Body of pancreas (tissue), 4 donors: ENCODE measurements around the gene CRYBB3. TPM values are rescaled to one million over a fixed set of nuclear protein-coding genes. Genes with fewer than 3 reads are reported as not detected.

Experiments
- ATAC-seq: fragments of 150-250 bp; one replicate; pipeline ENCODE4 v1.9.1; 2016
- DNase-seq, 4 donors: peaks; one replicate each; pipeline ENCODE4 v3.0.0-alpha.2; 2019
- H3K27ac ChIP-seq, 4 donors: fragments of 200-600 bp; sonication (generic); 1 replicate in 3 of 4; 2 replicates in 1 of 4; pipeline versions ENCODE4 v1.5.1 to v1.6.1; 2016 to 2019; ENCODE audit warnings: mild to moderate bottlenecking in 1 of 4, mixed read lengths in 1 of 4, moderate library complexity in 1 of 4
- H3K27me3 ChIP-seq, 2 donors: fragments of 200-600 bp; sonication (generic); one replicate each; pipeline ENCODE4 v1.6.0; 2016; ENCODE audit warnings: mild to moderate bottlenecking in 1 of 2
- H3K36me3 ChIP-seq, 2 donors: fragments of 200-600 bp; sonication (generic); replicated peaks in 1 of 2; 2 replicates each; pipeline ENCODE4 v1.5.1; 2016; ENCODE audit warnings: low read depth in 2 of 2; ENCODE audit not compliant: insufficient read depth in 1 of 2
- H3K4me1 ChIP-seq: fragments of 200-600 bp; sonication (generic); one replicate; pipeline ENCODE4 v1.6.0; 2016
- H3K4me3 ChIP-seq, 2 donors: fragments of 200-600 bp; sonication (generic); 1 replicate in 1 of 2; 2 replicates in 1 of 2; pipeline ENCODE4 v1.5.1; 2016 to 2019
- H3K9me3 ChIP-seq, 3 donors: fragments of 200-600 bp; sonication (generic); 1 replicate in 2 of 3; 2 replicates in 1 of 3; pipeline ENCODE4 v1.5.1; 2016
- POLR2A ChIP-seq, 3 donors: fragments of 450-650 bp; IDR thresholded peaks; one replicate each; pipeline ENCODE4 v1.6.1; 2016; ENCODE audit warnings: antibody characterized with exemption in 3 of 3, mild to moderate bottlenecking in 2 of 3
- WGBS, 2 donors: methylation state at CpG; one replicate each; pipeline ENCODE4 v1.1.5; 2017; 5-methylcytosine and 5-hydroxymethylcytosine counted together
- intact Hi-C: fragments of 100-400 bp; cut with DNase I; formaldehyde crosslinking; loops from one replicate; pipeline ENCODE4 v1.15.1; 2023
- total RNA-seq, 2 donors: library from RNA; depleted of rRNA; stranded (reverse); fragments of >200 nt; gene quantifications; one replicate each; pipeline ENCODE4 v1.1.0, GENCODE V29; 2016
- TF ChIP-seq, protein P1 (sequence below), 7 experiments: fragments of 450-650 bp in 4 of 7; fragments of 200-600 bp in 3 of 7; sonication (generic) in 3 of 7; IDR thresholded peaks; one replicate each; pipeline ENCODE4 v1.5.1; 2016 to 2019; ENCODE audit warnings: antibody characterized with exemption in 7 of 7

CRYBB3 gene
- total RNA-seq, 2 donors from 2014 or later = not detected

DNA sequence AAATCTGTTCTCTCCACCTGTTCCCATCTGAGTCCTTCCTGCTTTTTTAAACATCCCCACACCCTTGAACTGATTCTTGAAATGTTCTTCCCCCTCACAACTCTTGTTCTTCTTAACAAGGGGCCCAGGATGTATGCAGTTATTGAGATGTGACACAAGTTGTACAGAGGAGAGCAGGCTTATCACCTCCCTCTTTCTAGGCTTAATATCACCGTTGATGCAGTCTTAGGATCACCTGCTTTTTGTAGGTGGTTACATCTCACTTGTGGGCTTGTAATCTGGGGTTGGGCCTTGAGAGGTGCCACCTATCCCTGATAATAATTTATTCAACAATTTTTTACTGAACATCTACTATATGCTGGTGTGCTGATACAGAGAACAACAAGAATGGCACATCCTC is 6.2 kb downstream of the CRYBB3 start:
- H3K27me3 ChIP-seq = no peaks in the 10 kb centered on the region
- DNase-seq = no peak
- 65 to 87% methylated on average over 1 of the region's 1 CpG for WGBS, 2 donors

DNA sequence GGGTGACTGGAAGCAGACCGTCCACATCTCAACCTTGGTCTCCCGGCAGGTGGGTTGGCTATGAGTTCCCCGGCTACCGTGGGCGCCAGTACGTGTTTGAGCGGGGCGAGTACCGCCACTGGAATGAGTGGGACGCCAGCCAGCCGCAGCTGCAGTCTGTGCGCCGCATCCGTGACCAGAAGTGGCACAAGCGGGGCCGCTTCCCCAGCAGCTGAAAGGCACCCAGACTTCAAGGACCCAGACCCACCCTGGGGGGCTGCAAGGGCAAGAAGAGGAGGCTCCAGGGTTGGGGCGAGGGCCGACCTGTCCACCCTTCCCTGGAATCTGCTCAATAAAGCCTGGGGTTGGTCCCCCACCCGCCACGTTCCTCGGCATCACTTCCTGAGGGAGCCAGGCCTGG is 7.3 kb downstream of the CRYBB3 start:
- DNase-seq (no peak), ATAC-seq (no peak)
- intact Hi-C loops = no loop called here
- H3K27ac ChIP-seq = no peak overlapping the region
- H3K27me3 ChIP-seq = no peaks in the 10 kb centered on the region
- H3K4me3 ChIP-seq = no peak overlapping the region
- WGBS, 2 donors = 84 to 96% methylated on average over 8 to 9 of the region's 21 CpGs
- H3K4me1 ChIP-seq = no peaks in the 10 kb centered on the region
- H3K36me3 ChIP-seq = no peaks in the 10 kb centered on the region
- TF ChIP-seq POLR2A (IDR thresholded peaks at IDR 0.05) = no peak
- TF ChIP-seq, protein P1, sequence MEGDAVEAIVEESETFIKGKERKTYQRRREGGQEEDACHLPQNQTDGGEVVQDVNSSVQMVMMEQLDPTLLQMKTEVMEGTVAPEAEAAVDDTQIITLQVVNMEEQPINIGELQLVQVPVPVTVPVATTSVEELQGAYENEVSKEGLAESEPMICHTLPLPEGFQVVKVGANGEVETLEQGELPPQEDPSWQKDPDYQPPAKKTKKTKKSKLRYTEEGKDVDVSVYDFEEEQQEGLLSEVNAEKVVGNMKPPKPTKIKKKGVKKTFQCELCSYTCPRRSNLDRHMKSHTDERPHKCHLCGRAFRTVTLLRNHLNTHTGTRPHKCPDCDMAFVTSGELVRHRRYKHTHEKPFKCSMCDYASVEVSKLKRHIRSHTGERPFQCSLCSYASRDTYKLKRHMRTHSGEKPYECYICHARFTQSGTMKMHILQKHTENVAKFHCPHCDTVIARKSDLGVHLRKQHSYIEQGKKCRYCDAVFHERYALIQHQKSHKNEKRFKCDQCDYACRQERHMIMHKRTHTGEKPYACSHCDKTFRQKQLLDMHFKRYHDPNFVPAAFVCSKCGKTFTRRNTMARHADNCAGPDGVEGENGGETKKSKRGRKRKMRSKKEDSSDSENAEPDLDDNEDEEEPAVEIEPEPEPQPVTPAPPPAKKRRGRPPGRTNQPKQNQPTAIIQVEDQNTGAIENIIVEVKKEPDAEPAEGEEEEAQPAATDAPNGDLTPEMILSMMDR (IDR thresholded peaks at IDR 0.05) = no peak
- no peaks in the 10 kb centered on the region for H3K9me3 ChIP-seq

More for the DNA sequence above, 6.2 kb downstream of the CRYBB3 start:
- Histone ChIP-seq H3K36me3 (no peaks in the 10 kb centered on the region), H3K4me1 (no peaks in the 10 kb centered on the region), H3K27ac (no peak overlapping the region), H3K9me3 (no peaks in the 10 kb centered on the region), H3K4me3 (no peak overlapping the region)
- no peak for ATAC-seq
- TF ChIP-seq, protein P1 (IDR thresholded peaks at IDR 0.05) = no peak
- no peak for TF ChIP-seq POLR2A (IDR thresholded peaks at IDR 0.05)
- intact Hi-C loops = no loop called here

DNA sequence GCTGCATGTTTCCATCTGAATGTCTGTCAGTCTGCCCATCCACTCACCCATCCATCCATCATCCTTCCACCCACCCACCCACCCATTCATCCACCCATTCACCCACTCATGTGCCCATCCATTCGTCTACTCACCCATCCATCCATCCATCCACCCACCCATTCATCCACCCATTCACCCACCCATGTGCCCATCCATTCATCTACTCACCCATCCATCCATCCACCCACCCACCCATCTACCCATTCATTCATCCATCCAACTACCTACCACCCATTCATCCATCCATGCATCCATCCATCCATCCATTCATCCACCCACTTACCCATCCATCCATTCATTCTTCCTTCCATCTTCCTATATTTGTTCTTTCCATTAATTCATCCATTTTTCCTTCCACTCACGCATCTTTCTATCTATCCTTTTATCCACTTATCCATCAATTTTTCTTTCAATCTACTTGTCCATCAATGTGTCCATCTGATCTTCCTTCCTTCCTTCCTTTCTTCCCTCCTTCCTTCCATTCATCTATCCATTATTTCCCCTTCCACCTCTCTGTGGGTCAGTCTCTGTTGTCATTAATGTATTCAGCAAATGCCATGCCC is 8.0 kb downstream of the CRYBB3 start:
- no peak overlapping the region for H3K27ac ChIP-seq
- no peaks in the 10 kb centered on the region for H3K36me3 ChIP-seq
- intact Hi-C loops = no loop called here
- ATAC-seq = no peak
- H3K27me3 ChIP-seq = no peaks in the 10 kb centered on the region
- 73 to 96% methylated on average over 1 to 2 of the region's 2 CpGs for WGBS, 2 donors
- no peaks in the 10 kb centered on the region for H3K4me1 ChIP-seq
- no peak for DNase-seq
- H3K9me3 ChIP-seq = no peaks in the 10 kb centered on the region
- no peak overlapping the region for H3K4me3 ChIP-seq
- no peak for TF ChIP-seq POLR2A (IDR thresholded peaks at IDR 0.05)
- TF ChIP-seq, protein P1 (IDR thresholded peaks at IDR 0.05) = no peak

DNA sequence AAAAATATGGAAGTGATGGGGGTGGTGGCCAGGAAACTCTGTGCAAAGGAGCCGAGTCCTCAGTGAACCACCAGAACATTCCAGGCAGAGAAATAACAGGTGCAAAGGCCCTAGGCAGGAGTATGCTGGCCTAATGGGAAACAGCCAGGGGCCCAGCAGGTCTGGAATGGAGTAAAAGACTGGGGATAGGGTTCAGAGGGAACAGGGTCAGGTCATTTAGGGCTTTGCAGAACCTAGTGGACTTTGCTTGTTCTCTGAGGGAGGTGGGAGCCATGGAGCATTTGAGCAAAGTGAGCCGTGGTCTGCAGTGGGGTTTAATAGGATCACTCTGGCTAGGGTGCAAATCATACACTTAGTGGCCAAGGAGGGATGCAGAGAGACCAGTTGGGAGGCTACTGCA is 8.7 kb downstream of the CRYBB3 start:
- DNase-seq (no peak), ATAC-seq (no peak)
- Histone ChIP-seq H3K4me3 (no peak overlapping the region), H3K27ac (no peak overlapping the region), H3K36me3 (no peaks in the 10 kb centered on the region), H3K4me1 (no peaks in the 10 kb centered on the region), H3K9me3 (no peaks in the 10 kb centered on the region), H3K27me3 (no peaks in the 10 kb centered on the region)
- TF ChIP-seq POLR2A (IDR thresholded peaks at IDR 0.05) = no peak
- intact Hi-C loops = no loop called here
- 80 to 91% methylated on average over 2 of the region's 2 CpGs for WGBS, 2 donors

DNA sequence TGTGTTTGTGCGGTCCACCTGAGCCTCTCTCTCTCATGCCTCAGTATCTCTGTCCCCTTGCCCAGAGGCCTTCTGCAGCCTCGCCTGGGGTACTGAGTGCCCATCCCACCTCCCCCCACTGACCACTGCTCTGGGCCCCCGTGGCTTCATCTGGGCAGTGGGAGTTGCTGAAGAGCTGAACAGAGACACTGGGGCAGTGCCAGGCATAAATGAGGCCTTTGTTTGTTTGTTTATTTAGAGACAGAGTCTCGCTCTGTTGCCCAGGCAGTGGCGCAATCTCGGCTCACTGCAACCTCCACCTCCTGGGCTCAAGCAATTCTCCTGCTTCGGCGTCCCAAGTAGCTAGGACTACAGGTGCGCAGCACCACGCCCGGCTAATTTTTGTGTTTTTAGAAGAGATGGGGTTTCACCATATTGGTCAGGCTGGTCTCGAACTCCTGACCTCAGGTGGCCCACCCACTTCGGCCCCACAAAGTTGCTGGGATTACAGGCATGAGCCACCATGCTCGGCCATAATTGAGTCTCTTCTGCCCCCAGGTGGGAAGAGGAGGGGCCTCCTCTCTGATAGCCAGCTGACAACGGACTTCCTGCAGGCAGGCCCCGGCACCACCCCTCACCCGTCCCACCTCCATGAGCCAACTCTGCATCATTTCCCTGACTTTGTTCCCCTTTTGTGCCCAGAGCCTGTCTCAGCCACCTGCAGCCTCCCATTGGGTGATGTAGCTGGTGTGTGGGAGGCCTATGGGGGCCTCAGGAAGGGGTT is 9.3 kb downstream of the CRYBB3 start:
- Histone ChIP-seq H3K36me3 (no peaks in the 10 kb centered on the region), H3K27me3 (no peaks in the 10 kb centered on the region), H3K4me1 (no peaks in the 10 kb centered on the region), H3K9me3 (no peaks in the 10 kb centered on the region), H3K27ac (no peak overlapping the region), H3K4me3 (no peak overlapping the region)
- ATAC-seq (no peak), DNase-seq (no peak)
- TF ChIP-seq, protein P1 (IDR thresholded peaks at IDR 0.05) = no peak
- no peak for TF ChIP-seq POLR2A (IDR thresholded peaks at IDR 0.05)
- 77 to 92% methylated on average over 11 to 17 of the region's 17 CpGs for WGBS, 2 donors
- intact Hi-C loops = no loop called here
